Head of caudate nucleus (tissue), 42 donors: ENCODE results near the gene GNAO1.

Experiments used
- DNase-seq, 42 donors: peaks; one replicate each; pipeline versions ENCODE4 v3.0.0 to v3.0.0-alpha.2; 2020 to 2021; ENCODE audit warnings: mixed read lengths in 7 of 42
- intact Hi-C: fragments of 100-400 bp; cut with DNase I; formaldehyde crosslinking; loops from one replicate; pipeline ENCODE4 v1.15.0; 2022

Gene GNAO1

GRCh38 chr16:56347670-56348069, 156.4 kb downstream of the GNAO1 start:
- peak in 3 of 42 donors; percentile 2 to 11 (median 5) for DNase-seq
- intact Hi-C loops, result no loop called here

DNA sequence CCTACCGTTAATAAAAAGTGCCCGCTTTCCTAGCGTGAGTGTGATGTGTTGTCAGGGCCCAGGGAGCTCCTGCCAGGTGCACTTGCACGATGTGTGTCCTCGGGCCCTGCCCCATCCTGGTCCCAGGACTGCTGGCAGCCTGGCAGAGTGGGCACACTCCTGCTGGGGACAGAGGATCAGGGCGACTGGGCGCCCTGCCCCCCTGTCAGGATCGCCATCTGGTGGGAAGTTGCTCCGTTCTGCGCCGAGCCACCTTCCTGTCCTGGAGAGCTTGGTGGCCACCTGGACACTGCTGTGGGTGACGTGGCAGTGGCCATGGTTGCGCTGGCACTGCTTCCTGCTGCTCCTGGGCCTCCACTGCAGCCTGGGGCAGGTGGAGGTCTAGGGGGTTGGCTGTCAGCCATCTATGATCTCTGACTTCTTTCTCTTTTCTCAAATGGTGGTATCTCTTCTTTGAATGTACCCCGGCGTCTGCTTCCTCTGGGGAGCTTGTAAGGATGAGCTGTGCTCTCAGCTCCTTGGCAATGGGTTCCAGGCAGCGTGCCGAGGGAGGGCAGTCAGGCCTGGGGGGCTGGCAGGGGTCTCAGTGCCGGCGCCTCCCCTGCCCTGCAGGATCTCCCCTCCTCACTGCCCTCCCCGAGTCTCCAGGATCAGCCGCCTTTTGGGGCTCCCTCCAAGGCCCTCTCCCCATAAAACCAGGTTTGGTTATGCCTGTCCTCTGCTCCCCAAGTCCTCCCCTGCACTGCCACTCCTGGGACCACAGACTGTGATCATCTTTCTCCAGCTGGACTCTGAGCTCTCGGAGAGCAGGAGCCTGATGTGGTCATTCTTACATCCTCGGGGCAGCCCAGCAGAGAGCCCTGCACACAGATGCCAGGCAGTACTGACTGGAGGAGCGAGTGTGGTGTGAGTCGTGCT, 157.1 kb downstream of the GNAO1 start:
- DNase-seq, result peak in 3 of 42 donors; percentile 1 to 12 (median 3)
- intact Hi-C loops, result no loop called here

DNA sequence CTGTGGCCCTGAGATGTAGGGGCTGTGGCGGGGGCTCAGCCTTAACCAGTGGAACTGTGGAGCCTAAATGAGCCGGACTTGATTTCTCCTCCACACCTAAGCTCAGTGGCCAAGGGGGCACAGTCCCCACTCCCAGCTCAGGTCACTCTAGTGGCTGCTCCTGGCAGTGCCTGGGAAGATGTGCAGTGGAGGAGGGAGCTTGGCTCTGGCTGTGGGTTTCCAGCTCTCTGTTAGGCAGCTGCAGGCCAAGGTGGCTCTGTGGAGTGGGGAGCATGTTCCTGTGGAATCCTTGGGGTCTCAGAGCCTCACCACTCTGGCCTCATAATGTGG, 157.8 kb downstream of the GNAO1 start:
- intact Hi-C loops, result no loop called here
- DNase-seq, result peak in 4 of 42 donors; percentile 1 to 25 (median 6)

GRCh38 chr16:56349711-56350161, 158.4 kb downstream of the GNAO1 start:
- intact Hi-C loops, result no loop called here
- peak in 11 of 42 donors; percentile 1 to 30 (median 13) for DNase-seq

GRCh38 chr16:56350491-56351405, 159.5 kb downstream of the GNAO1 start:
- peak in 14 of 42 donors; percentile 1 to 32 (median 8) for DNase-seq
- intact Hi-C loops, result no loop called here

DNA sequence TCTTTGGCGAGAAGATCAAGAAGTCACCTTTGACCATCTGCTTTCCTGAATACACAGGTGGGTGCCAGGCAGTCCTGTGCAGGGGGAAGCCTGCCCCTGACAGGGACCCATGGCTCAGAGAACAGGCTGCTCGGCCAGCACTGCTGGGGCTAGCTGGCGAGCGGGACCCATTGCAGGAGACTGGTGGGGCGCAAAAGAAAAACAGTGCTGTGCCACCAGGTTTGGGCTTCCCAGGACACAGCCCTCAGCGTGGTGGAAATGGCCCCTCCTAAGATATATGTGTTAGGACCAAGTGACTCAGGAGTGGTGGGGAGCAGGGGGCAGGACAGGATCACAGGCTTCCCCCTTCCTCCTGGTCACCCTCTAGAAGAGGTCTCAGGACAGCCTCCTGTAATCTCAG, 160.2 kb downstream of the GNAO1 start:
- peak in 14 of 42 donors; percentile 1 to 29 (median 11) for DNase-seq
- intact Hi-C loops, result no loop called here

DNA sequence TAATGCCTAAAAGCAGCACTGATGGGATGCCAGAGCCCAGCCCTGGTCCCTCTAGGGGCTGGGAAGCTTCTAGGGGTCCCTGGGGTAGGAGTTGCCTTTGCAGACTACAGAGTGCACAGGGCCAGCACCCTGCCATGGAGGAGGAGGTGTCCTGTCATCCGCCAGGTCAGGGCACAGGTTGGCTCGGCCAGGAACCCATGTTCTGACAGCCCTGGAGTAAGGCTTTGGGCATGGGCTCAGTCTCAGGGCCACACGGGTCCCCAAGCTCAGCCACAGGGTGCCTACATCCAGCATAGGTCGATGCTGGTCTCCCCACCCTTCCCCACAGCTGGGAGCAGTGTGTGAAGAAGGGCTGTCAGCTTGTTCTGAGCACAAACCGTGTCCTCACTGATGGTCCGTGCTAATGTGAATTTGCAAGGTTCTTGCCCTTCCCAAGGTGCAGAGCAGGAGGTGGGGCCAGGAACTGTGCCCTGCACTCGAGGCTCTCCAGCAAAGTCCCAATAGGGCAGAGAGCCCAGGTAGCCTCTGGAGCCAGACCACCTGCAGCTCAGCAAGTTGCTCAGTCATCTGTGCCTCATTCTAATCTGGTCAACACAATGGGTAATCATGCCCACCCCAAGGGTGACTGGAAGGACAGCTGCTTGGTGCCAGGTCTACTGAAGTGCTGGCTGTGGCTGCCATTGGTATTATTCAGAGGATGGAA, 161.2 kb downstream of the GNAO1 start:
- intact Hi-C loops, result no loop called here
- DNase-seq, result peak in 18 of 42 donors; percentile 1 to 41 (median 11)

DNA sequence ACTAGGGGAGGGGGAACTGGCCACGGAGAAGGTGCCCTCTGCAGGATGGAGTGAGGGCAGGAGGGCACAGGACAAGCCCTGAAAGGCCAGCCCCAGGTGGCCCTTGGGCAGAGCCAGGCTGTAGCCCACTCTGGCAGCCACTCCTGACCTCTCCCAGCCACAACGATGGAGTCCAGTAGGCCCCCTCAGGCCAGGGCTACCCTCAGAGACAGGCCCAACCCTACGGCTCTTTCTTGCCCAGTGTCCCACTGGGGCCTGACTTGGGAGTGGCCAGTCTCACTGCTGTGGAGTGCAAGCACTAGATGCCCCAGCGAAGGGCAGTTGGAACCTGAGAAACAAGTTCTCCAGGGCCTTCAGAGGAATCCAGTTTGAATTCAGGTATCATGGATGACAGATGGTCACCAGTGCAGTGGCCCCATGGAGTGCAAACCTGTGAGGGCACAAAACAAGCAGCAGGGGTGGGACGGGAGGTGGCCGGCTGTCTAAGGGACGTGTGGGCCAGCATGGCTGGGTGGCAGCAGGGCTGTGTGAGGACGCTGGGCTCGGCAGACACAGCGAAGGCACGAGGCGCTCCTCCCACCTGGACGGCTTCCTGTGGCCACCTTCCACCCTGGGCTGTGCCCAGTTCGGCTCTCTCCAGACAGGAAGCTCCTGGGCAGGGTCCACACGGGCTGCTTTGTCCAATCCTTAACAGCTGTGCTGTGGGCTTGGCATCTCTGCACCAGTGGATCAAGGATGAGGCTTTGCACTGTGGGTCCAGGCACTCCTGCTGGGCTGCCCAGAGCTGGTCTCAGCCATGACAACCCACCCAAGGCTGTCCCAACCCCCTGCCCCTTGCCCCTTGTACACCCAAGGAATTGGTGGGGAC, 162.0 kb downstream of the GNAO1 start:
- DNase-seq, result peak in 22 of 42 donors; percentile 1 to 48 (median 15)
- intact Hi-C loops, result no loop called here

GRCh38 chr16:56354016-56354415, 162.7 kb downstream of the GNAO1 start:
- peak in 18 of 42 donors; percentile 1 to 43 (median 10) for DNase-seq
- intact Hi-C loops, result no loop called here

DNA sequence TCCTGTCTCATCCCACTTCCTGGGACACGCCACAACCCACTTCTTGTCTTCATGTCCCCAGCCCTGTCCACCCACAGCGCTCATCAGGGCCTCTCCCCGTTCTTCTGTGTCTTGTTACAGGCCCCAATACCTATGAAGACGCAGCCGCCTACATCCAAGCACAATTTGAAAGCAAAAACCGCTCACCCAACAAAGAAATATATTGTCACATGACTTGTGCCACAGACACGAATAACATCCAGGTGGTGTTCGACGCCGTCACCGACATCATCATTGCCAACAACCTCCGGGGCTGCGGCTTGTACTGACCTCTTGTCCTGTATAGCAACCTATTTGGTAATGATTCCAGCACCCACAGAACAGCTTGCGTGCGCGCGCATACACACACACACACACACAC, 163.5 kb downstream of the GNAO1 start:
- DNase-seq, result peak in 24 of 42 donors; percentile 2 to 49 (median 21)
- intact Hi-C loops, result no loop called here

- intact Hi-C loops, result no loop called here
- DNase-seq, result peak in 20 of 42 donors; percentile 1 to 42 (median 12)
Measured at GRCh38 chr16:56355221-56355620, 163.9 kb downstream of the GNAO1 start.

GRCh38 chr16:56355786-56356275, 164.5 kb downstream of the GNAO1 start:
- intact Hi-C loops, result no loop called here
- DNase-seq, result peak in 20 of 42 donors; percentile 0 to 46 (median 14)

- intact Hi-C loops, result no loop called here
- peak; percentile 53 to 89 (median 78) for DNase-seq
Measured at GRCh38 chr16:56356276-56357240, 165.3 kb downstream of the GNAO1 start.

DNA sequence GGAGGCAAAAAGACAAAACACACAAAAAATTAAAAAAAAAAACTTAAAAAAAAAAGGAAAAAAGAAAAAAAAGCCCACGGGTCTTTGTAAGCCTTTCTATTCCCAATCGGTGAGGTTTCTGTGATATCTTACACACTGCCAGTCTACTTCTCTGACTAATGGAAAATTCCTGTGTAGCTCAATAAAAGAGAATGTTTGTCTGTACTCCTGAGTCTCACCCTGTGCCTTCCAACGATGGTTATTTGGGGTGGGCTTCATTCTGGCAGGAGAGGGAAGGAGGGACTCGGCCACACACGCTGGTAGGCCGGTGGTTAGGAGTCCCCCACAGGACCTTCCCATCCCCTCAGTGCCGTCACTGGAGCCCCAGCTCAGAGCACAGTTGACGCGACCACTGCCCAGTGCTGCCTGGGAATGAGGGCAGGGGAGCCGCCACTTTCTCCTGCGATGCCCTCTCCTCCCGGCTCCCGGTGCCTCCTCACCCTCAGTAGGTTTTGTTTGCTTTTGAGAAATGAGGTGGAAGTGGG, 166.0 kb downstream of the GNAO1 start:
- peak in 14 of 42 donors; percentile 0 to 52 (median 22) for DNase-seq
- intact Hi-C loops, result no loop called here

- DNase-seq, result peak in 15 of 42 donors; percentile 1 to 55 (median 28)
- intact Hi-C loops, result no loop called here
Measured at GRCh38 chr16:56357765-56358322, 166.6 kb downstream of the GNAO1 start.
